K562 (cell line): ENCODE data around the gene HYAL3. TPM values are rescaled to one million over a fixed set of nuclear protein-coding genes. Genes with fewer than 3 reads are reported as not detected.

ENCODE experiments used
- BCOR ChIP-seq: fragments of 450-650 bp; IDR thresholded peaks from 2 replicates; pipeline ENCODE4 v1.6.1; 2016
- BRCA1 ChIP-seq, 2 experiments: fragments of 450-650 bp in 1 of 2; sonication (generic) in 1 of 2; formaldehyde crosslinking in 1 of 2; IDR thresholded peaks; 2 replicates each; pipeline versions ENCODE4 v1.5.0 to v1.6.1; 2017 to 2020; ENCODE audit warnings: mild to moderate bottlenecking in 1 of 2, missing genetic modification reagents in 1 of 2
- CBX5 ChIP-seq: IDR thresholded peaks from 2 replicates; pipeline ENCODE4 v1.6.1; 2014; ENCODE audit warnings: low read depth, borderline replicate concordance
- CXXC5 ChIP-seq: fragments of 250-450 bp; sonication (Bioruptor Pico); IDR thresholded peaks from 2 replicates; pipeline ENCODE4 v1.8.0; 2022; ENCODE audit warnings: inconsistent platforms, mild to moderate bottlenecking, moderate library complexity
- FOSL1 ChIP-seq: fragments of 200-800 bp; sonication (Bioruptor generic); conservative IDR thresholded peaks from 2 replicates; pipeline ENCODE4 v1.6.1; 2016; ENCODE audit warnings: missing genetic modification characterization, missing compliant biosample characterization
- FOXK2 ChIP-seq, 2 experiments: fragments of 450-650 bp; IDR thresholded peaks in 1 of 2; conservative IDR thresholded peaks in 1 of 2; 2 replicates each; pipeline ENCODE4 v1.6.1; 2016; ENCODE audit warnings: low read depth in 2 of 2, mild to moderate bottlenecking in 1 of 2
- FOXM1 ChIP-seq, 2 experiments: fragments of 450-650 bp in 1 of 2; sonication (generic) in 1 of 2; formaldehyde crosslinking in 1 of 2; IDR thresholded peaks; 2 replicates each; pipeline versions ENCODE4 v1.6.1 to v1.9.0; 2017 to 2022; ENCODE audit warnings: low read depth in 2 of 2, mild to moderate bottlenecking in 2 of 2, missing genetic modification reagents in 1 of 2, moderate library complexity in 1 of 2
- HDAC1 ChIP-seq, 2 experiments: fragments of 450-650 bp; IDR thresholded peaks; 2 replicates each; pipeline ENCODE4 v1.6.1; 2016 to 2017; ENCODE audit warnings: inconsistent platforms in 1 of 2, mild to moderate bottlenecking in 1 of 2, moderate library complexity in 1 of 2
- JUNB ChIP-seq: fragments of 450-650 bp; formaldehyde crosslinking; conservative IDR thresholded peaks from 2 replicates; pipeline ENCODE4 v1.4.0; 2020; ENCODE audit warnings: mild to moderate bottlenecking
- L3MBTL2 ChIP-seq: fragments of 450-650 bp; IDR thresholded peaks from 2 replicates; pipeline ENCODE4 v1.6.1; 2016; ENCODE audit warnings: mild to moderate bottlenecking, moderate library complexity
- MBD1 ChIP-seq: fragments of 250-450 bp; sonication (Bioruptor Pico); IDR thresholded peaks from 2 replicates; pipeline ENCODE4 v1.8.0; 2022; ENCODE audit warnings: inconsistent platforms
- RBM25 ChIP-seq: fragments of 200-400 bp; formaldehyde crosslinking; IDR thresholded peaks from 2 replicates; pipeline ENCODE4 v1.6.1; 2018; ENCODE audit warnings: low read length, low read depth, moderate library complexity; ENCODE audit not compliant: severe bottlenecking
- SMARCA5 ChIP-seq: fragments of 450-650 bp; IDR thresholded peaks from 2 replicates; pipeline ENCODE4 v1.6.1; 2016
- TAL1 ChIP-seq: fragments of 450-650 bp; IDR thresholded peaks from 2 replicates; pipeline ENCODE4 v1.6.1; 2016; ENCODE audit warnings: mild to moderate bottlenecking
- ZBTB33 ChIP-seq: sonication (generic); formaldehyde crosslinking; IDR thresholded peaks from 2 replicates; pipeline ENCODE4 v1.8.1; 2023; ENCODE audit warnings: mild to moderate bottlenecking, missing genetic modification reagents
- ZFP36 ChIP-seq: fragments of 150-350 bp; IDR thresholded peaks from 2 replicates; pipeline ENCODE4 v1.6.1; 2018; ENCODE audit warnings: low read length, low read depth; ENCODE audit not compliant: partially characterized antibody
- ZNF232 ChIP-seq: sonication (generic); formaldehyde crosslinking; IDR thresholded peaks from 2 replicates; pipeline ENCODE4 v1.8.0; 2022; ENCODE audit warnings: mild to moderate bottlenecking, missing genetic modification reagents
- ZNF280A ChIP-seq: fragments of 450-650 bp; IDR thresholded peaks from 2 replicates; pipeline ENCODE4 v1.6.1; 2018; ENCODE audit warnings: mild to moderate bottlenecking, low read depth; ENCODE audit not compliant: partially characterized antibody
- ZNF444 ChIP-seq: fragments of 250-450 bp; sonication (Bioruptor Pico); IDR thresholded peaks from 2 replicates; pipeline ENCODE4 v1.4.0; 2020; ENCODE audit warnings: mild to moderate bottlenecking, moderate library complexity
- ZNF740 ChIP-seq, 3 experiments: fragments of 200-800 bp in 1 of 3; sonication (Bioruptor generic) in 1 of 3; sonication (generic) in 1 of 3; formaldehyde crosslinking in 1 of 3; IDR thresholded peaks; 2 replicates each; pipeline versions ENCODE4 v1.6.1 to v1.8.0; 2016 to 2022; ENCODE audit warnings: mild to moderate bottlenecking in 2 of 3, missing compliant biosample characterization in 2 of 3, missing genetic modification characterization in 2 of 3, missing genetic modification reagents in 1 of 3
- ZSCAN32 ChIP-seq: fragments of 450-650 bp; formaldehyde crosslinking; IDR thresholded peaks from 2 replicates; pipeline ENCODE4 v1.4.0; 2020; ENCODE audit warnings: mild to moderate bottlenecking, moderate library complexity
- polyA plus RNA-seq, 8 experiments: library from polyadenylated mRNA; depleted of rRNA in 4 of 8; stranded (reverse) in 5 of 8; unstranded in 3 of 8; fragments of >200 nt; fragmentation: Nextera tagmentation in 2 of 8; fragmentation: Illumina TruSeq in 1 of 8; extraction: Ambion mirVana in 2 of 8; extraction: Trizol in 1 of 8; gene quantifications; 2 replicates each; pipeline versions ENCODE4 v1.2.1 to v1.2.3, GENCODE V29; 2011 to 2014; ENCODE audit warnings: inconsistent platforms in 1 of 8, missing spikeins in 1 of 8
- total RNA-seq, 7 experiments: library from RNA; depleted of rRNA in 6 of 7; stranded (reverse); fragments of >200 nt in 6 of 7; fragmentation: Illumina TruSeq in 2 of 7; extraction: Trizol in 2 of 7; gene quantifications; 2 replicates each; pipeline versions ENCODE4 v1.2.1 to v1.2.3, GENCODE V29; 2011 to 2021; ENCODE audit warnings: low replicate concordance in 1 of 7
- TF ChIP-seq, protein P1 (sequence below): sonication (generic); formaldehyde crosslinking; IDR thresholded peaks from 2 replicates; pipeline ENCODE4 v1.8.1; 2022; ENCODE audit warnings: missing genetic modification reagents

Gene HYAL3
- total and polyA plus RNA-seq, 9 of the 15 experiments (the other 6 are each of a cell fraction or from before 2014, with no cell fraction given), result 0.38 to 9.1 (median 6.8) TPM

DNA sequence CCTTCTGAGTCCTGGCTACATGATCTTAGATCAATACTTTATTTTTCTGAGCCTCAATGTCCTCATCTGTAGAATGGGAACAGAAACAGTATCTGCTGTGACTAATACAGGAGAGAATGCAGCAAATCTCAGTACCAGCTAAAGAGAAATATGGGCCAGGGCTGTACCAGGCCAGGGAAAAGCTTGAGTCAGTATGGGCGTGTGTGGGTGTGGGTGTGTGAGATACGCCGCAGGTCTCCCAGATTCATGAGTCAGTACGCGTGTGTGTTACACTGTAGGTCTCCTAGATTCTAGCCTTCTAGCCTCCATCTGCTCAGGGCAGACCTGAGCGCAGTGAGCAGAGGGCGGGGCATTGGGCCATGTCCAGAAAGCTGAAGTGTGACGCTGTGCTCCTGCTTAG is 48.0 kb downstream of the HYAL3 start (continued):
- TF ChIP-seq BRCA1 (IDR thresholded peaks at IDR 0.05) (no peak), BRCA1 (CRISPR knock-in tag; IDR thresholded peaks at IDR 0.05) (no peak), ZNF444 (CRISPR knock-in tag) (no peak), ZNF232 (CRISPR knock-in tag) (no peak), ZBTB33 (CRISPR knock-in tag) (0 out of 2 replicates have a peak, but pooled peaks have one; percentile 22), RBM25 (peak; percentile 76), FOXK2 (conservative IDR thresholded peaks at IDR 0.05 in 1 of 2, IDR thresholded peaks at IDR 0.05 in 1 of 2; ENCODE audit: low read depth in 2 of 2) (no peak), FOSL1 (tag) (peak; percentile 73), CBX5 (no peak), TAL1 (peak; percentile 26; the same call in 1 of the 2 replicates), SMARCA5 (0 out of 2 replicates have a peak, but pooled peaks have one; percentile 21), JUNB (no peak), HDAC1 (IDR thresholded peaks at IDR 0.05) (peak in 1 of 2 experiments; percentile 73; a peak in 2 of 4 replicates), CXXC5 (CRISPR knock-in tag) (no peak), ZNF280A (no peak), MBD1 (CRISPR knock-in tag) (no peak), ZNF740 (CRISPR knock-in tag; IDR thresholded peaks at IDR 0.05) (no peak), ZNF740 (tag; IDR thresholded peaks at IDR 0.05) (no peak), L3MBTL2 (no peak), BCOR (peak; percentile 74), ZFP36 (no peak), FOXM1 (IDR thresholded peaks at IDR 0.05; ENCODE audit: low read depth) (no peak), FOXM1 (CRISPR knock-in tag; IDR thresholded peaks at IDR 0.05; ENCODE audit: low read depth) (no peak), ZSCAN32 (CRISPR knock-in tag) (no peak)
- TF ChIP-seq, protein P1, sequence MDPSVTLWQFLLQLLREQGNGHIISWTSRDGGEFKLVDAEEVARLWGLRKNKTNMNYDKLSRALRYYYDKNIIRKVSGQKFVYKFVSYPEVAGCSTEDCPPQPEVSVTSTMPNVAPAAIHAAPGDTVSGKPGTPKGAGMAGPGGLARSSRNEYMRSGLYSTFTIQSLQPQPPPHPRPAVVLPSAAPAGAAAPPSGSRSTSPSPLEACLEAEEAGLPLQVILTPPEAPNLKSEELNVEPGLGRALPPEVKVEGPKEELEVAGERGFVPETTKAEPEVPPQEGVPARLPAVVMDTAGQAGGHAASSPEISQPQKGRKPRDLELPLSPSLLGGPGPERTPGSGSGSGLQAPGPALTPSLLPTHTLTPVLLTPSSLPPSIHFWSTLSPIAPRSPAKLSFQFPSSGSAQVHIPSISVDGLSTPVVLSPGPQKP, result no peak
